Activated CD4-positive, alpha-beta T cell treated with anti-CD3 and anti-CD28 coated beads for 24 hours (primary cell): ENCODE results near the gene DNAJC15.
A peak's percentile ranks its signal among the peaks of the same experiment; 100 is the strongest.
"Not testable (repeated sequence)": the region's sequence is repeated elsewhere in the genome, so short reads cannot be mapped to it uniquely, and the experiment has no call there.

ENCODE experiments used
- DNase-seq, 2 donors: peaks; one replicate each; pipeline ENCODE4 v3.0.0-alpha.2; 2020; ENCODE audit warnings: low read depth in 2 of 2

DNAJC15 gene

GRCh38 chr13:43023289-43023963 is at the start of gene DNAJC15:
TSS of gene DNAJC15 (plus strand) at chr13:43023586. CDS start at chr13:43023627, 41 bp downstream.
- peak; percentile 54 to 63 for DNase-seq

- no peak for DNase-seq
These were observed 47.3 kb upstream of the DNAJC15 start for GRCh38 chr13:42976066-42976465.

- no peak for DNase-seq
These were observed 46.1 kb upstream of the DNAJC15 start for GRCh38 chr13:42977219-42977659.

GRCh38 chr13:42981317-42981716 is 42.1 kb upstream of the DNAJC15 start:
- DNase-seq = no peak

GRCh38 chr13:42981853-42982252 is 41.5 kb upstream of the DNAJC15 start:
- DNase-seq = no peak

GRCh38 chr13:42984026-42984425 is 39.4 kb upstream of the DNAJC15 start:
- DNase-seq = no peak

GRCh38 chr13:42984691-42985090 is 38.7 kb upstream of the DNAJC15 start:
- DNase-seq = no peak

GRCh38 chr13:42985312-42986175 is 37.8 kb upstream of the DNAJC15 start:
- DNase-seq = no peak

GRCh38 chr13:42986176-42986574 is 37.2 kb upstream of the DNAJC15 start:
- DNase-seq = no peak

GRCh38 chr13:42990291-42991232 is 32.8 kb upstream of the DNAJC15 start:
- no peak for DNase-seq

- not testable (repeated sequence) for DNase-seq
These were observed 32.0 kb upstream of the DNAJC15 start for GRCh38 chr13:42991233-42991897.

GRCh38 chr13:42991898-42992763 is 31.3 kb upstream of the DNAJC15 start, which contains the start of gene EPSTI1:
TSS of gene EPSTI1 (minus strand) at chr13:42992241. CDS start at chr13:42992165, 76 bp downstream.
- DNase-seq = peak; percentile 55 to 61

- no peak for DNase-seq
These were observed 30.6 kb upstream of the DNAJC15 start for GRCh38 chr13:42992764-42993122.

GRCh38 chr13:42994878-42995277 is 28.5 kb upstream of the DNAJC15 start:
- DNase-seq = no peak

GRCh38 chr13:42996584-42996983 is 26.8 kb upstream of the DNAJC15 start:
- no peak for DNase-seq

- DNase-seq = no peak
These were observed 26.0 kb upstream of the DNAJC15 start for GRCh38 chr13:42997381-42997780.

- no peak for DNase-seq
These were observed 23.9 kb upstream of the DNAJC15 start for GRCh38 chr13:42999491-42999890.

- no peak for DNase-seq
These were observed 22.7 kb upstream of the DNAJC15 start for GRCh38 chr13:43000676-43001075.

GRCh38 chr13:43002021-43002420 is 21.4 kb upstream of the DNAJC15 start:
- no peak for DNase-seq

- no peak for DNase-seq
These were observed 20.4 kb upstream of the DNAJC15 start for GRCh38 chr13:43003010-43003409.
